C4-2B (cell line): ENCODE measurements around the gene VPS54.

Experiments used
- H3K27ac ChIP-seq: fragments of 450-650 bp; 2 replicates; pipeline ENCODE4 v1.5.1; 2017
- CTCF ChIP-seq: fragments of 450-650 bp; conservative IDR thresholded peaks from 2 replicates; pipeline ENCODE4 v1.5.1; 2017; ENCODE audit warnings: mild to moderate bottlenecking
- ZFX ChIP-seq: fragments of 450-650 bp; IDR thresholded peaks from 2 replicates; pipeline ENCODE4 v1.6.1; 2017

VPS54 gene

GRCh38 chr2:64013053-64013452, 6.2 kb downstream of the VPS54 start:
- no peak overlapping the region for H3K27ac ChIP-seq
- TF ChIP-seq CTCF = no peak
- no peak for TF ChIP-seq ZFX

- TF ChIP-seq ZFX = no peak
- TF ChIP-seq CTCF = no peak
- H3K27ac ChIP-seq = no peak overlapping the region
Observed at GRCh38 chr2:64012115-64012514, 7.1 kb downstream of the VPS54 start.

- no peak overlapping the region for H3K27ac ChIP-seq
- TF ChIP-seq CTCF (no peak), ZFX (no peak)
Observed at GRCh38 chr2:64008434-64009009, 10.7 kb downstream of the VPS54 start.

- TF ChIP-seq CTCF = no peak
- no peak for TF ChIP-seq ZFX
- no peak overlapping the region for H3K27ac ChIP-seq
Observed at GRCh38 chr2:64007924-64008323, 11.3 kb downstream of the VPS54 start.

GRCh38 chr2:64005707-64006356, 13.4 kb downstream of the VPS54 start:
- no peak overlapping the region for H3K27ac ChIP-seq
- TF ChIP-seq ZFX (no peak), CTCF (no peak)

GRCh38 chr2:64003239-64003638, 16.0 kb downstream of the VPS54 start:
- TF ChIP-seq CTCF (no peak), ZFX (no peak)
- no peak overlapping the region for H3K27ac ChIP-seq

- no peak overlapping the region for H3K27ac ChIP-seq
Observed at GRCh38 chr2:64001382-64002101, 17.7 kb downstream of the VPS54 start.

More at GRCh38 chr2:64001382-64002101, 17.7 kb downstream of the VPS54 start:
- TF ChIP-seq ZFX (no peak), CTCF (no peak)
